HG03457 (cell line): ENCODE results near the gene SLC12A7.
"Not testable (repeated sequence)": the region's sequence is repeated elsewhere in the genome, so short reads cannot be mapped to it uniquely, and the experiment has no call there.

ENCODE experiments used
- ATAC-seq: cut with Tn5 transposase; IDR thresholded peaks from one replicate; pipeline ENCODE4 v1.9.1; 2021; ENCODE audit warnings: moderate number of reproducible peaks; ENCODE audit not compliant: unreplicated experiment

SLC12A7 gene

DNA sequence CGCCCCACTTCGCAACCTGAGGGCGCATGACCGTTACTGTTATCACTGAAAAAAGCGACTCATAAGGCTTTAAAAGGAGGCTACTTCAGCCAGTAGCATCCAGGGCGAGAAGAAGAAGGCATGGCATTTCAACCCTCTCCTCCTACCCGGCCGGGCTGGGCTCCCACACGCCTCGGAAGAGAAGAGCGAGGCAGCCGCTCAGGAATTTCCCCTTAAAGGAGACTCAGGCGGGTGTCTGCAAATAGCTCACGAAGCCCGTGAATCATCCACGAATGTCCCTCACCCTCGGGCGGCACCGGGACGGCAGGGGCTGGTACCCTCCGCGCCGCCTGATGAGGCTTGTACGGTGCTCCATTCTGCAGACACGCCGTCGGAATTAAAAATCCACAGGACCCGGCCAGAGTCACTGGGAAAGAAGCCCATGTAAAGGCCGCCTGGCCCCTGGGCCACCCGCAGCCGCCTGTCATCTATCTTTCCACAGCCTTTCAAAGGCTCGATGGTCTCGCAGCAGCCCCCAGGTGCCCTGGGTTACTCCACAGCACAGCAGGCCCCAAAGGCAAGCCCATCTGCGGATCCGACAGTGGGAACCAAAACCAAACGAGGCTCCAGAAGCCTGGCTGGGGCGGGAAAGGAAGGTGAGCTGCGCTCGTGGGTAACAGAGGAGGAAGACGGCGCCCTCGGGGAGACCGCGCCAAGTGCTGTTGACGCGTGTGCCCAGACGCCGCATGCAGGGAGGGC lies 11.8 kb downstream of the SLC12A7 start:
- ATAC-seq = no peak

DNA sequence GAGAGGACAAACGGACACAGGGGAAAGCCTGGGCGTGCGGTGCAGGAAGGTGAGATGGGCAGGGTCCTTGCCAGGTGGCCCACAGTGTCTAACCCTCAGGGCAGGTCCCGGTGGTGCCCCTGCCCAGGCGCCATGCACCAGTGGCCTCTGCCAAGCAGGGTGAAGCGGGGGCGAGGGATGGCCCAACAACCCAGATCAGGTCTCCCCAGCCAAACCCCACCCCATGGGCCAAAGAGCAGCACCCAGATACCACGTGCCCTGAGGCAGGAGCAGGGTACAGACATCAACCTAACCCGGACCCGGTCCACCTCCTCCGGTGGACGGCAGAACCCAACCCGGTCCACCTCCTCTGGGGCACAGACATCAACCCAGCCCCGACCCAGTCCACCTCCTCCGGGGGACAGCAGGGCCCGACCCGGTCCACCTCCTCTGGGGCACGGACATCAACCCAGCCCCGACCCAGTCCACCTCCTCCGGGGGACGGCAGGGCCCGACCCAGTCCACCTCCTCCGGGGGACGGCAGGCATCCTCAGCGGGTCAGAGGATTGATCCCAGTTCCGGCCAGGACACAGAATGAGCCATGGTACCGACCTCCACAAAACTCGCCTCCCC lies 12.8 kb downstream of the SLC12A7 start:
- ATAC-seq = no peak

DNA sequence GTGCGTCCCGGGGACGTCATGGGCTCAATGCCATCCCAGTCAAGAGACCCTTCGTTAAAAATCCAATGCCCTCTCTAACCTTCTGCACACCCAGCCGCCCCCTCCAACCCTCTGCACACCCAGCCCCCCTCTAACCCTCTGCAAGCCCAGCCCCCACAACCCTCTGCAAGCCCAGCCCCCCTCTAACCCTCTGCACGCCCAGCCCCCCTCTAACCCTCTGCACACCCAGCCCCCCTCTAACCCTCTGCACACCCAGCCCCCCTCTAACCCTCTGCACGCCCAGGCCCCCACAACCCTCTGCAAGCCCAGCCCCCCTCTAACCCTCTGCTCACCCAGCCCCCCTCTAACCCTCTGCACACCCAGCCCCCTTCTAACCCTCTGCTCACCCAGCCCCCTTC lies 13.9 kb downstream of the SLC12A7 start:
- not testable (repeated sequence) for ATAC-seq

DNA sequence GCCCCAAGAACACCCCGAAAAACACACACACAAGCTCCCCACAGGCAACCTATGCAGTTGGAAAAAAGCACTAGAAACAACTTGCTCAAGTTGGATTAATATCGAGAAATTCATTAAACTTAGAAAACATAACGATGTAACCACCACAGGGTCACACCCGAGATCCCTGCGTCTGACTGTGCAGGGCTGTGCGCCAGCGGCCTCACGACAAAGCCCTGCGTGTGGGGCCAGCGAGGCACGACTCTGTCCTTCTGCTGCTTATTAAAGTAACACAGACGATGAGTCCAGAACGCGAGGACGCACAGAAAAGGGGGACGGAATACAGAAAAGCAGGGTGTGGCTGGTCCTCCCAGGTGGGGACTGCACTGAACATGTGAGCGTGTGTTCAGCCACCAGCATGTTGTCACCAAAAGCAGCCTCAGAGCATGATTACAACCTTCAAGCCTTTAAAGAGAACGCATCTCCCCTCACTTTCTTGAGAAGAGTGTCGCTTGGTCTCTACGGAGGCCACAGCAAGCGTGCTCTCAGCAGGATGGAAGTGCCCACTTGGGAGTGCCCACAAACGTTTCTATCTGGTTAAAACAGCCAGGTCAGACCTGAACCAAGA lies 14.4 kb downstream of the SLC12A7 start:
- no peak for ATAC-seq

DNA sequence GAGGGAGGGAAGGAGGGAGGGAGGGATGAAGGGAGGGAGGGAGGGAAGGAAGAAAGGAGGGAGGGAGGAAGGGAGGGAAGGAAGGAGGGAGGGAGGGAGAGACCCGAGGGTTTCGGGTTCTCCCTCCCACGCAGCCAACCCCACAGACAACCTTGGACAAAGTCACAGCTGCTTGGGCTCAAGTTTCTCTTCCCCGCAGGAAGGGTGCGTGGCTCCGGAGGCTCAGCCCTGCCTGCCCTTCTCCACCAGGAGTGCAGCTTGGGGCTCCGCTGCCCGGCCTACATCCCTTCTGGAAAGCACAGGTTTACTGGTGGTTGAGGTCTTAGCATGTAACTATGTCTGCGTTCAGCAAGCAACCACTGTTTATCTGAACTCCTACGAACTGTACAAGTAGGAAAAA lies 15.0 kb downstream of the SLC12A7 start:
- ATAC-seq = no peak

DNA sequence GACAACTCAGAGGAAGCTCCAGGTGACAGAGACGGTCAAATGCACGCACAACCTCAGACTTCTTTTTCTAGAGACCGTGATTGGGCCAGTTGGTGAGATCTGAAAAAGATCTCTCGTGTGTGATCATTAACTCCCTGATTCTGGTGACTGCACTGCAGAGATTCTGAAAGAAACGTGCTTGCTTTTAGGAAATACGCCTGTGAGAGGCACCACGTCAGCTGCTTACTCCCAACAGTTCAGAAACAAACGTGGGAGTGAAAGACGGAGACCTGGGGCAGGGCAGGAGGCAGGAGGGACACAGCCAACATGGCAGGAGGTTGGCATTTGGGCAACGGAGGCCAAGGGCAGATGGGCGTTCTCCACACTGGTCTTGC lies 15.9 kb downstream of the SLC12A7 start:
- no peak for ATAC-seq

DNA sequence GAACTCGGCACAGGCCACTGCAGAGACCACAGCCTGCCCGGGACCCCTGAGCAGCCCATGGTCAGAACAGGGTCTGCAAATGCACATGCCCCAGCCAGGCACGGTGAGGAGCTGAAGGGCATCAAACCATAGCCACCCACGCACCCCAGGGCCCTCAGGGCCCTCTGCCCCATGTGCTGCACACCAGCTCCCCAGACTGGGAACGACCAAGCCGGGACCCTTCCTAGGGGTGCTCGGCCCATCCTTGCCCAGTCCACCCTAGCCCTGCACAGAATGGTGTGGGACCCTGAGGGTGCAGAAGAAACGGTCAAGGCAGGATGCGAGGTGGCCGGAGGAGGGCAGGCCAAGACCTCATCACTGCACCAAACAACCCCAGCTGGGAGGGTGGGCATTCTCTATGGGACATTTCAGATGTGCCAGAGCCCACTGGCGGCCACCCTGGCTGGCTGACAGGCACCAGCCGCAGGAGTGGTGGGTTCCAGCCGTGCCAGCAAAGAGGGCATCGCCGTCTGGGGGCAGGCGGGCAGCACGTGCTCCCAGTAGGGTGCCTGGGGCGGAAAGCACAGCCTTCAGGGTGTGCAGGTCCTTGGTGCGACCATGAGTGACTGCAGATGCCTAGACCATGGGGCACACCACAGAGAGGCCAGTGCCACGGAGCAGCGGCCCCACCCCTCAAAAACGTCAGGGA lies 16.4 kb downstream of the SLC12A7 start:
- ATAC-seq = no peak

DNA sequence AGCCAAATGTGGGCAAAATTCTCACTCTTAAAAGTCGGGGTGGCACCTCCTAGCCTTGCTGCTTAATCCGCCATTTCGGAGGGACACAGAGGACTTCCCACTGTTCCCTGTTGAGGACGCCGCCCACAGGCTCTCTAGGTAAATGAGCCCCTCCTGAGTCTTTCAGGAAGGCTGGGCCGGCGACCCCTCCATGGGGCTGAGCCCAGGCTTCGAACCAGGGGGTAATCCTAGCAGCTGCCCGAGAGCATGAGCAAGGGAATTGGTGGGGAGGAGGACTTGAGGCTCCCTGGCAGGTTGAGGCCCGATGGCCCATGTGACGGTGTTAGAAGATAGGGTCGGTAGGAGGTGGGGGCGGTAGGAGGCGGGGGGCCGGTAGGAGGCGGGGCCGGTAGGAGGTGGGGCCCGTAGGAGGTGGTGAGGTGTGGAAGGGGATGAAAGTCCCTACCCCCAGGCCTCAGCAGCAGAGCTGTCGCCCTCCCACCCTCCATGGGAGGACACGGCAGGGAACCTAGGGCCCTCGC lies 17.1 kb downstream of the SLC12A7 start:
- no peak for ATAC-seq

DNA sequence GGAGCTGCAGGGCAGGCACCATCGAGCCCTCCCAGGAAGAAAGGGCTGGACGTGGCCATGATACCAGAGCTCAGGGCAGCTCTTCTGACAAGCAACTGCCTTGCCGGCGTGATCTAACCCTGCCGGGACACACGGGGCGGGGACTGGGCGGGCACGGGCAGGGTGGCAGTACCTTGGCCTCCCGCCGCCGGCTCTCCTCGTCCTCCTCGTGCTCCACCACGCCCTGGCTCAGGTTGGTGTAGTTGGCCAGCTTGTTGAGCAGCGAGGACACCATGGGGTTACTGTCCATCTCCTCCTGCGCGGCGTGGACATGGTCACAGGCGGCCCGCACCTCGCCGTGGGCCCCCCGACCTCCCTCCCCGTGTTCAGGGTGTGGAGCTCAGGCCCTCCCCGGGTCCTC lies 18.5 kb downstream of the SLC12A7 start:
- ATAC-seq = no peak

DNA sequence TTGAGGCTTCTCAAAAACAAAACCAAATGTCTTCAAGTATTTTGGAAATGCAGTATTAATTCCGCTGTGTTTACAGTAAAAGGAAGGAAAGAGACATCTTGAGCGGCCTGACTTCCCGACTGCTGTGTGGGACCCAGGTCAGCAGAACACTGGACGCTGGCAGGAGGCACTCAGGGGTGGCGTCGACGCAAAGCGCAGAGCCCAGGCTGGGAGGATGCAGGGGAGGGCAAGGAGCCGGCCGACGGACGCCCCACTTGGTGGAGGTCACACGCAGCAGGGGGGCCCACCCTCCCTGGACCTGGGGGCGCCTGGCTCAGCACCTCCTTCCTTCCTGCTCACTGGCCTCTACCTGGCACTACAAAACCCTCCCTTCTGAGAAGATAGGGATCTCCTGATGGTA lies 19.7 kb downstream of the SLC12A7 start:
- no peak for ATAC-seq

DNA sequence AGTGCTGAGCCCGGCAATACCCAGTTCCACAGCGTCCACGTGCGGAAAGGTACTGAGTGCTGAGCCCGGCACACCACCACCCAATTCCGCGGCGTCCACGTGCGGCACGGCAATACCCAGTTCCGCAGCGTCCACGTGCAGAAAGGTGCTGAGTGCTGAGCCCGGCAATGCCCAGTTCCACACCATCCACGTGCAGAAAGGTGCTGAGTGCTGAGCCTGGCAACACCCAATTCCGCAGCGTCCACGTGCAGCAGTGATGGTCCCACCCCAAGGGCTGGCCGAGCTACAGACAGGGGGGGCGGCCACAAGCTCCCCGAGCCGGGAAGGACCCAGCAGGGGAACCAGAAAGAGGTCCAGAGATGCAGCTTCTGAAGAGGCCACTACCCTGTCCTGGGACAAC lies 20.2 kb downstream of the SLC12A7 start:
- ATAC-seq = no peak

DNA sequence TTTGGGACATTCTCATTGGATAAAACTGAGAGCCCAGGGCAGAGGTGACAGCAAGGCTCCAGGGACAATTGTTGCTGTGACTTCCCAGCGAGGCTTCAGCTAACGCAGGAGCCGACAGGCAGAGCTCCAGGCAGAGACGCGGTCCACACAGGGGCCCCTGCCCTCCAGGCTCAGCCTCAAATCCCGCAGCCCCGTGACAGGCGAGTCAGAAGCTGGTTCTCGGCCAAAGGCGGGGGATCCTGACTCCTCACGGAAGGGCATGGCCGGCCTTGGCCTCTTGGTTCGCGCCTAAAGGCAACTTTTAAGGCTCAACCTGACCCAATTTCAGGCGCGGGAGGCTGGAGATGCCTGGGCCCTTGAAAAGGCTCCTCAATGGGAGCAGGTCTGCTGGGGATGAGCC lies 21.3 kb downstream of the SLC12A7 start:
- no peak for ATAC-seq

DNA sequence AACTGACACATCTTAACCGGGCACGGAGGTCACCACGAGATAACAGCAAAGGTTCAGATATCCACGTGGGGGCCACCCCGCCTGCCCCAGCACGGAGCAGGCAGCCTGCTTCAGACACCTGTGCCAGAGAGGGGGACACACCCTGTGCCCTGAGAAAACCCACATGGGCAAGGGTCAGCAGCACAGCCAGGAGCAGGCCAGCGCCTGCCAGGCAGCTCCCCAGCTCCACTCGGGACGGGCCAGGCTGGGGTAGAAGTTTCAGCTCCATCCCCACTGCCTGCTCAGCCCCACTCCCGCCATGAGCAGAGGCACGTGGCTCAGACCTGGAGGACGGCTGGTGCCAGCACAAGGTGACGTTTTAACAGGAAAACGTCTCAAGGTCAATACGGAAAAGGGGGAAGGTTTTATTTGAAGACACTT lies 22.2 kb downstream of the SLC12A7 start:
- ATAC-seq = no peak

DNA sequence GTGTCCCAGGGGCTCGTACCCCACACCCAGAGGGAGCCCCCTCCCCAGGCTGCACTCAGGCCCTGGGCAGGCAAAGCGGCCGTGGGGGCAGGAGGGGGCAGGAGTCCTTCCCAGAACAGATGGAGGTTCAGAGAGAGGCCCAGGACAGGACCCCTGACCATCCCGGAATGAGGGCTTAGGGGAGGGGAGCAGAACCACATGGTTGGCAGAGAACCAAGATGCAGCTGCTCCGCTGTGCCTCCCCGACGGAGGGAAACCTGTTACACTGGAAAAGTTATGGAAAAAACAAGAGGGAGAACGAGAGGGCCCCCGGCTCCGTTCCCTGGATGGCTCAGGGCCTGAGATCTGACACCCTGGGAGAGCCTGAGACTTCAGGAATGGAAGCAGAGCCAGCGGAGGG lies 22.7 kb downstream of the SLC12A7 start:
- ATAC-seq = no peak

DNA sequence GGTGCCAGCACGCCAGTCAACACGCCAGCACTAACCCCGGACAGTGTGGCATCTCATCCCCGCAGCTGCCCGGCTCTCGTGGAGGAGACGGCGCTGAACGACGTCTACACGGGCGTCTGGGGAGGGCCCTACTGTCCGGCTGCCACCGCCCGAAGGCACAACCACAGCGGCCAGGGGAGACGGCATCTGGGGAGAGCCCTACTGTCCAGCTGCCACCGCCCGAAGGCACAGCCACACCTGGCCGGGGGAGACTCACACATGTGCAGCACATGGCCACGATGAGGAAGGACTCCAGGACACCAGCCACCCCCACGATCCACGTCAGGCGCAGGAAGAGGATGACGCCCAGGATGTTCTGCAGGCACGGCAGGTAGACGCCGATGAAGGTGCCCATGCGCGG lies 23.1 kb downstream of the SLC12A7 start:
- no peak for ATAC-seq

DNA sequence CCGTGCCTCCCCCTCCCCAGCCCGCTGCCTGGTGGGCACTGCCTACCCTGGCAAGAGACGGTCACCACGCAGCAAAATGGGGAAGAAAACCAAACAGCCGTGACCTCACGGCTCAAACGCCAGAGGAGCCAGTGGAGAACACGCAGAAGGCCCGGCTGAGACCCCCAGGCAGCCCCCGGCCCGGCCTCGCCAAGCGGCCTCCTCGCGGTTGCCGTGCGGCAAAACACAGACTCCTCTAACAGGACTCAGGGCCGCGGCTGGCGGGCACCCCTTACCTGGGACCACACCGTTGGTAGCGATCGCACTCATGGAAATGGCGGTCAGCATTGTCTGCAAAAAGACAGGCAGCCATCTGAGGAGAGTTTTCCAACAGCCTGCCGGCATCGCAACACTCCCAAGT lies 23.8 kb downstream of the SLC12A7 start:
- ATAC-seq = no peak

DNA sequence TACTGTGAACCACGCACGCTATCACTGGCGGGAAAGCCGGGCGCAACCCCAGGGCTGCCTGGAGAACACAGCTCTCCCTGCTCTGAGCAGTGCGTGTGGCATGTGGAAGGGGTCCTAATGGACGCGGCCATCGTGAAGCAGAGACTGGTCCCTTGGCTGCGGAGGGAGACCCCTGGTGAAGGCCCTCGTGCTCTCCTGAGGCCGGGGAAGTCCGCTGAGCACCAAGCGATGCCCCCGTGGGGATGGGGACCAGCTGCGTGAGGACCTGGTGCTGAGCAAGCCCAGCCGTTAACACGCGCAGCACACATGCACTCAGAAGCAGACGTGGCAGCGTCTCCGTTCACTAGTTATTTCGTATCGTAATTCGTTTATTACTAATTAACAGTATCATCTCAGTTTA lies 24.4 kb downstream of the SLC12A7 start:
- no peak for ATAC-seq

DNA sequence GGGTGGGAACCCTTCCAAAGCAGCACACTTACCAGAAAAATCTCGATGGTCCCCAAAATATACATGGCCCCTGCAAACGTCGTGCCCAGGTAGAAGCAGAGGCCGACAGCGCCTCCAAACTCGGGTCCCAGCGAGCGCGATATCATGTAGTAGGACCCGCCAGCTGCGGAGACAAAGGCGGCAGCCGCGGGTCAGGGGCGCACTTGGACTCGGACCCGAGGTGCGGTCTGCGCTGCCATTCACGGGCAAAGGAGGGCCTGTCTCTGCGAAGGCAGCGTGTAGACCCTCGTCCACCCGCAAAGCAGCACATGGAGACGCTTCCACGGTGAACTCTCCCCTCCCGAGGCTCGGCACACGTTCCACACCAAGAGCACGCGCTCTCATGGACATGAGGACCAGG lies 25.0 kb downstream of the SLC12A7 start:
- no peak for ATAC-seq

DNA sequence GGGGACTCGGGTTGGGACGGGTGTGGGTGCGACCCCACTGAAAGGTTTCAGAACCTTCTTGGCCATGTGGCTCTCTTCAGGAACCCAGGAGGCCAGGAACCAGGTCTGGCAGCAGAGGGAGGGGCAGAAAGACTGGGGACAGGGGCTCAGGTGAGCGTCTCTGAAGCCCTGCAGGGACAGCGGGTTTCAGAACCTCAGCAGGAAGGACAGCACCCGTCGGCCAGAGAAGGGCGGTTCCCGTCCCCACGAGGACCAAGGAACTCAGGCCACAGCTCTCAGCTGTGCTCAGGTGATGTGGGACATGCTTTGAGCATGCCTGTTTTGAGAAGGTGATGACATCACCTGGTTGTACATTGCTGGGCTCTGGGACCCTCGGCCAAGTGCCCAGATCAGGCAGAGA lies 25.7 kb downstream of the SLC12A7 start:
- ATAC-seq = no peak

DNA sequence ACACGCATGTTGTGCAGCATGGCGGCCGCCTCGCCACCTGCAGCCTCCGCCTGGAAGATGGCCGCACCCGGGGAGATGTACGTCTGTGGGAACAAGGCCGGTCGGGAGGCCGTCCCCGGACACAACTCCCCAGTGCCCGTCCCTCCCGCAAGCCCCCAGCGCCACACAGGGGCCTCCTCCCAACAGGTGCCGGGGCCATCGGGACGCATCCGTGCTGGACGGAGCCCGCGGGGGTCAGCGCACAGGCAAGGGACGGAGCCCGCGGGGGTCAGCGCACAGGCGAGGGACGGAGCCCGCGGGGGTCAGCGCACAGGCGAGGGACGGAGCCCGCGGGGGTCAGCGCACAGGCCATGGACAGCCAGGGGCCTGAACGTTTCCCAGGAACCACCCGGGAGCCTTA lies 26.5 kb downstream of the SLC12A7 start:
- no peak for ATAC-seq

DNA sequence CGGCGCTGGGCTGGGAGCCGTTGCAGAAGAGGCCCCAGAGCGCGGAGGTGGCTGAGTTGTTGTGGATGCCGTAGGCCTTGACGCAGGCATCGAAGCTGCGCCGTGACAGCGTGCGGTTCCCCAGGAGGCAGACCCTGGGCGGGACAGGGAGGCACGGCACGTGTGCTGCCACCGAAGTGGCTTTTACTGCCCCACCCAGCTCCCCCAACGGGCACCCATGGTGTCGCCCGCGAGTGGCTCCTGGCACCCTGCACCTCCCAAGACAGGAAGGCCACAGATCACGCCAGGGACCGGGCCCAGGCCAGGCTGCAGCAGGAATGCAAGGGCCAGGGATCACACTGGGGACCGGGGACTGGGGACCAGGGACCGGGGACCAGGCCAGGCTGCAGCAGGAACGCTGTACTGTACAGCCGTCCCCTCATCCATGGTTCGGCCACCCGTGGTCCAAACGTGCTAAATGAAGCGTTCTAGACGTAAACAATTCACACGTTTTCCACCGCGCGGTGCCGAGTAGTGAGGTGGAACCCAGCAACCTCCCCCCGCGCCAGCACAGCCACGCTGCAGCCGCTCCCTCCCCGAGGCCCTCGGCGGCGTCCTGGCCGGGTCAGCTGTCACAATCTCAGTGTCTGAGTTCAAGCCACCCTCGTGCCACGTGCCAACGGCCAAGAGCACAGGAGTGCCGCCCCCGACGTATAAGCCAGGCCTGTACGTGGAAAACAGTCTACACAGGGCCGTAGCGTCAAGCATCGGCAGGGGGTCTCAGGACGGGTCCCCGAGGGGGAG lies 27.8 kb downstream of the SLC12A7 start:
- ATAC-seq = no peak
